AG04450 (cell line): Measurements from ENCODE around the gene MUC13. TPM values are rescaled to one million over a fixed set of nuclear protein-coding genes. Genes with fewer than 3 reads are reported as not detected.
A peak's percentile ranks its signal among the peaks of the same experiment; 100 is the strongest.

Source experiments
- CTCF ChIA-PET: fragments of 300-600, 350-600 bp; formaldehyde crosslinking; extraction: SDS; loops from one replicate; lab custom pipeline; 2022; ENCODE audit warnings: antibody characterized with exemption, inconsistent platforms; lab: Charles Lee
- POLR2A ChIA-PET: fragments of 350-600 bp; formaldehyde crosslinking; extraction: SDS; loops from one replicate; lab custom pipeline; 2021; ENCODE audit warnings: antibody characterized with exemption, inconsistent platforms; lab: Yijun Ruan, JAX
- DNase-seq: peaks from one replicate; pipeline ENCODE4 v3.0.0-alpha.2; 2011; ENCODE audit warnings: low read depth, low spot score
- H3K27ac ChIP-seq: one replicate; pipeline ENCODE4 v1.5.1; 2012; ENCODE audit warnings: low read depth, low read length, control low read depth
- H3K27me3 ChIP-seq: one replicate; pipeline ENCODE4 v1.6.0; 2012; ENCODE audit warnings: low read length; ENCODE audit not compliant: control insufficient read depth, insufficient read depth
- H3K4me3 ChIP-seq: 2 replicates; pipeline ENCODE4 v1.5.1; 2011; ENCODE audit warnings: mild to moderate bottlenecking, low read depth, low read length, control low read depth
- H3K9me3 ChIP-seq: 2 replicates; pipeline ENCODE4 v1.5.1; 2012; ENCODE audit warnings: low read length; ENCODE audit not compliant: control insufficient read depth, insufficient read depth
- polyA plus RNA-seq: library from polyadenylated mRNA; depleted of rRNA; stranded (reverse); fragments of >200 nt; gene quantifications from 2 replicates; pipeline ENCODE4 v1.2.3, GENCODE V29; 2011
- TF ChIP-seq, protein P1 (sequence below): IDR thresholded peaks from 2 replicates; pipeline ENCODE4 v1.5.1; 2011; ENCODE audit warnings: low read depth, low read length, control low read depth, inconsistent platforms

The MUC13 gene
- polyA plus RNA-seq, 1 experiment: not detected

DNA sequence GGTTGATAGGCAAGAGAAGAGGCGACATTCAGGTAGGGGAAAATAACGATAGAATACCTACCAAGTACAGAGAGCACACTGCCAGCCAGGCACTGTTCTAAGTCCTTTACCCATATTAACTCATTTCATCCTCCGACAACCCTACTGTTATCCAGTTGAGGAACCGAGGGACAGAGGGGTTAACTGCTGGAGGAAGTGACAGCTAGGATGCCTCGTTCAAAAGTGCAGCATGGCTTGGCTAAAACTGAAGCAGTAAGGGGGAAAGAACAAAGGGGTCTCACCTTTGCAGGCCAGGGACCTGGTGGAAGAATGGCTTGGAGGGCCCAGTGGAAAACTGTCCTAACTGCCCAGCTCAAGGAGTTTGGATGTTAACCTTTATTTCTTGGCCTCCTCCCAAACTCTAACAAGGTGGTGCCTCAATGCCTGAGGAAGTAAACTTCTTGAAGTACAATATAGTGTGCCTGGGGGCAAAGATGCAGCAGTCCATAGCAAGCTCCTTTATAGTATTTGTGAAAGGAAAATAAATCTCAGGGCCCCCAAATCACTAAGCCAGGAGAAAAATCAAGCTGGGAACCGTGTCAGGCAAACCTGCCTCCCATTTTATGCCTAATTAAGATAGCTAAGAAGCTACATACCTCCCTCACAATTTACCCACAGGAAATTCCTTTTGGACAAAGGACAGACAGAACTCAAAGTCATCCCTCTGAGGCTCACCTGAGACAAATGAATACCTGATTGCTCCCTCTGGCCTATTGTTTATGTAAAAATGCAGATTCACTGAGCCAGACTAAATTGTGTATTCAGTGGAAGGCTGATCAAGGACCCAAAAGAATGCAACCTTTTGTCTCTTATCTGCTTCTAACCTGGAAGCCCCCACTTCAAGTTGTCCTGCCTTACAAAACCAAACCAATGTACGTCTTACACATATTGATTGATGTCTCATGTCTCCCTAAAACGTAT lies 45.8 kb downstream of the MUC13 start:
- POLR2A ChIA-PET: no interaction called here
- TF ChIP-seq, protein P1, sequence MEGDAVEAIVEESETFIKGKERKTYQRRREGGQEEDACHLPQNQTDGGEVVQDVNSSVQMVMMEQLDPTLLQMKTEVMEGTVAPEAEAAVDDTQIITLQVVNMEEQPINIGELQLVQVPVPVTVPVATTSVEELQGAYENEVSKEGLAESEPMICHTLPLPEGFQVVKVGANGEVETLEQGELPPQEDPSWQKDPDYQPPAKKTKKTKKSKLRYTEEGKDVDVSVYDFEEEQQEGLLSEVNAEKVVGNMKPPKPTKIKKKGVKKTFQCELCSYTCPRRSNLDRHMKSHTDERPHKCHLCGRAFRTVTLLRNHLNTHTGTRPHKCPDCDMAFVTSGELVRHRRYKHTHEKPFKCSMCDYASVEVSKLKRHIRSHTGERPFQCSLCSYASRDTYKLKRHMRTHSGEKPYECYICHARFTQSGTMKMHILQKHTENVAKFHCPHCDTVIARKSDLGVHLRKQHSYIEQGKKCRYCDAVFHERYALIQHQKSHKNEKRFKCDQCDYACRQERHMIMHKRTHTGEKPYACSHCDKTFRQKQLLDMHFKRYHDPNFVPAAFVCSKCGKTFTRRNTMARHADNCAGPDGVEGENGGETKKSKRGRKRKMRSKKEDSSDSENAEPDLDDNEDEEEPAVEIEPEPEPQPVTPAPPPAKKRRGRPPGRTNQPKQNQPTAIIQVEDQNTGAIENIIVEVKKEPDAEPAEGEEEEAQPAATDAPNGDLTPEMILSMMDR: no peak
- H3K4me3 ChIP-seq: no peak overlapping the region
- no peaks in the 10 kb centered on the region for H3K27me3 ChIP-seq
- CTCF ChIA-PET: interaction anchor here (0.8 to 4.4 kb wide), 4 partner anchors 13 to 128 kb away, joined by 3 to 32 read pairs (median 4); no protein-coding TSS in a partner anchor
- no peak for DNase-seq
- no peaks in the 10 kb centered on the region; the same call in 1 of the 2 replicates for H3K9me3 ChIP-seq
- H3K27ac ChIP-seq: no peak overlapping the region

DNA sequence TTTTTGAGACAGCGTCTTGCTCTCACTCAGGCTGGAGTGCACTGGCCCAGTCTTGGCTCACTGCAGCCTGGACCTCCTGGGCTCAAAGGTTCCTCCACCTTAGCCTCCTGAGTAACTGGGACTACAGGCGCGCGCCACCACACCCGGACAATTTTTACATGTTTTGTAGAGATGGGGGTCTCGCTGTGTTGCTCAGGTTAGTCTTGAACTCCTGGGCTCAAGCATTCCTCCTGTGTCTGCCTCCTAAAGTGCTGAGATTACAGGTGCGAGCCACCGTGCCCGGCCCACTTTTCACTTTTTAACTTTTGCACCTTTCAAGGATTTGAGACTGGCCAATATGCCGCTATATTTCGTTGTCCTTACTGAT lies 46.6 kb downstream of the MUC13 start:
- ChIA-PET POLR2A (interaction anchor here (1.0 to 1.7 kb wide), 2 partner anchors 61 to 75 kb away, joined by 4 to 5 read pairs; no protein-coding TSS in a partner anchor), CTCF (interaction anchor here (0.8 to 4.4 kb wide), 3 partner anchors 14 to 127 kb away, joined by 3 to 32 read pairs (median 4); no protein-coding TSS in a partner anchor)
- Histone ChIP-seq H3K27me3 (no peaks in the 10 kb centered on the region), H3K4me3 (peak overlapping the region; percentile 70), H3K27ac (no peak overlapping the region), H3K9me3 (no peaks in the 10 kb centered on the region; the same call in 1 of the 2 replicates)
- no peak for DNase-seq
- TF ChIP-seq, protein P1: no peak

DNA sequence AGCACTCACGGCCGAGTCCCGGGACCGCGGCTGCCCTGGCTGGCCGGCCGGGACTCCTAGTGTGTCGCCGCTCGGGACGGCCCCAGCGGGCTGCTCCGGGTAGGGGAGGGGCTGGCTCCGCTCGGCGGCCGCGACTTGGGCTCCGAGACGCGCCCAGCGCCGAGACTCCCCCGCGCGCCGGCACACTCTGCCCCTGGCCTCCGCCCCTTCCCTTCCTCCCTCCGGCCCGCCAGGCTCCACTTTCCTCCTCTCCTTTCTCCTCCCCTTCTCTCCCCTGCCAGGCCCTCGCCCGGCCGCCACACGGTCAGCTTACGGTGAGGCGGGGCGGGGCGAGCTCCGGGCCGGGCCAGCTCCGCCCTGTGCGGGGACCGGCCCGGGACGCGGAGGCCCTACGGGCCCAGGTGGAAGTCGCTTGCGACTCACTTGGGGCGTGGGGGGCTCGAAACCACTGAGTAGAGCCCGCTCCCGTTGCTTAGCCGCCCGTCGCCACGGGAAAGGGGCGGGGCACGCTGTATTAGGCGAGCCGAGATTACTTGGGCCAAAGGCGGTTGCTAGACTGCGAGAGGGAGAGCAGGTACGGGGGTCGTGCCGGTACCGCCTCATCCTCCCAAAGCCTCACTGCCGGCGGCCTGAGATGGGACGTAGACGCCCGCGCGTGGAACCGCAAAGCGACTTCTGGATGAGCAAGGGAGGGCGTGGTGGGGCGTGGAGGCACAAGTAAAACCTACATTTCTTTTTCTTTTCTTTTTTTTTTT lies 47.2 kb downstream of the MUC13 start, which contains the start of gene ITGB5:
ITGB5 (minus strand) TSS at position 189 of the 755 bp plus-strand sequence. CDS start 365 bp downstream, outside the sequence.
- POLR2A ChIA-PET: interaction anchor here (0.7 to 1.7 kb wide), 5 partner anchors 52 to 126 kb away, joined by 3 to 5 read pairs (median 4); no protein-coding TSS in a partner anchor
- H3K27ac ChIP-seq: peak within 1 kb of the TSS; percentile 21
- CTCF ChIA-PET: interaction anchor here (0.9 to 4.4 kb wide), 2 partner anchors 14 to 126 kb away, joined by 3 to 32 read pairs; no protein-coding TSS in a partner anchor

DNA sequence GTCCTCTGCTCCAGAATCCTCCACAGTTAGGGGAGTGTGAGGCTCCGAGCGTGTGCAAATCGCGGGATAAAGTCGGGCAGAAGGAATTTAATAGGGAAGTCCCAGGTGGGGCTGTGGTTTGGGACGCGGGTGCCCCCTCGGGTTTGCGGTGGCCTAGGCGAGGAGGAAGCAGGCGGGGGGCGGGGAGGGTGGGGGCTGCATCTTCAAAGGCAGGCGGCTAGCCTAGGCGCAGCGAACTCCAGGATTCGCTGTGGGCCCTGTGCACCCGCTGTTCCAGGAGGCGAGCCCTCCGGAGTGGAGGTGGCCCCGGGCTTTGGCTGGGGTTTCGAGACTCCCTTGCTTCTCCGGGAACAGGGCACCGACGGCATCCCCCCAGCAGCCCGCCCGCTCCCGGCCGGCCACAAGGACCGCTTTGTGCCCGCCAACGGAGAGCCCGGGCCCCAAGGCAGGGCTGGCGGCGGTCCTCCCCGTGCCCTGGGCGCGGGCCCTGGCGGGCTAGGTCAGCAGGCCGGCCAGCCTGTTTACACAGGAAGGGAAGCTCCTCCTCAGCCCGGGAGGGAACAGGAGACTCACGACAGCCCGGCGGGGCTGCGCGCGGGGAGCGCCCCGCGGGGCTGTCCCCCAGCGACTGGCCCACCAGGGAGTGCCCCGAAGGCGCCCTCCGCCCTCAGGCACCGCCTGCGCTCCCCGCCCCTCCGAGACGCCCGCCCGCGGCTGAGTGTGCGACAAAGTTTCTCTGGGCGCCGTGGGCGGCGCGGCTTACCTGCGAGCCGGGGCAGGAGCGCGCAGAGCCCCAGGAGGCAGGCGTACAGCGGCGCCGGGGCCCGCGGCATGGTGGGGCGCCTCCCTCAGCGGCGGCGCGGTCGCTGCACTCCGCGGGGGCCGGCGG lies 48.1 kb downstream of the MUC13 start:
- POLR2A ChIA-PET: interaction anchor here (0.7 to 1.7 kb wide), 5 partner anchors 51 to 125 kb away, joined by 3 to 5 read pairs (median 4); no protein-coding TSS in a partner anchor
- no peak for DNase-seq

More for the DNA sequence above, 47.2 kb downstream of the MUC13 start, which contains the start of gene ITGB5:
- no peaks in the 10 kb centered on the region; the same call in 1 of the 2 replicates for H3K9me3 ChIP-seq
- H3K27me3 ChIP-seq: no peaks in the 10 kb centered on the region
- peak within 1 kb of the TSS; percentile 70 for H3K4me3 ChIP-seq
- DNase-seq: peak; percentile 26
- TF ChIP-seq, protein P1: no peak

More for the DNA sequence above, 48.1 kb downstream of the MUC13 start:
- TF ChIP-seq, protein P1: no peak
- CTCF ChIA-PET: interaction anchor here (0.5 to 0.9 kb wide), 2 partner anchors 125 to 137 kb away, joined by 3 read pairs; no protein-coding TSS in a partner anchor
- Histone ChIP-seq H3K27me3 (no peaks in the 10 kb centered on the region), H3K27ac (peak overlapping the region; percentile 21), H3K9me3 (no peaks in the 10 kb centered on the region; the same call in 1 of the 2 replicates), H3K4me3 (peak overlapping the region; percentile 70)
